NCI-H345 (cell line): ENCODE data around the gene UGGT2.
"Not testable (repeated sequence)": the region's sequence is repeated elsewhere in the genome, so short reads cannot be mapped to it uniquely, and the experiment has no call there.

Experiments
- DNase-seq: peaks from one replicate; lab custom pipeline; 2025; lab: John Stamatoyannopoulos, UW

The UGGT2 gene

GRCh38 chr13:95982144-95982543 lies 71.1 kb downstream of the UGGT2 start:
- no peak for DNase-seq

- not testable (repeated sequence) for DNase-seq
Measured at GRCh38 chr13:95972651-95973050, 80.5 kb downstream of the UGGT2 start.

- no peak for DNase-seq
Measured at GRCh38 chr13:95970878-95971277, 82.3 kb downstream of the UGGT2 start.

GRCh38 chr13:95968906-95969305 lies 84.3 kb downstream of the UGGT2 start:
- no peak for DNase-seq

- DNase-seq = no peak
Measured at GRCh38 chr13:95957331-95957730, 95.9 kb downstream of the UGGT2 start.

GRCh38 chr13:95956589-95957148 lies 96.5 kb downstream of the UGGT2 start:
- no peak for DNase-seq

- no peak for DNase-seq
Measured at GRCh38 chr13:95955719-95956118, 97.5 kb downstream of the UGGT2 start.

GRCh38 chr13:95955255-95955654 lies 97.9 kb downstream of the UGGT2 start:
- no peak for DNase-seq

GRCh38 chr13:95954266-95954665 lies 98.9 kb downstream of the UGGT2 start:
- DNase-seq = no peak

- no peak for DNase-seq
Measured at GRCh38 chr13:95950103-95950502, 103.1 kb downstream of the UGGT2 start.

GRCh38 chr13:95948656-95949055 lies 104.5 kb downstream of the UGGT2 start:
- DNase-seq = no peak

- DNase-seq = no peak
Measured at GRCh38 chr13:95937714-95938320, 115.4 kb downstream of the UGGT2 start.

GRCh38 chr13:95931300-95932025 lies 121.7 kb downstream of the UGGT2 start:
- DNase-seq = no peak

- DNase-seq = no peak
Measured at GRCh38 chr13:95929430-95929829, 123.8 kb downstream of the UGGT2 start.

GRCh38 chr13:95928367-95928906 lies 124.8 kb downstream of the UGGT2 start:
- DNase-seq = not testable (repeated sequence)

GRCh38 chr13:95926231-95926630 lies 127.0 kb downstream of the UGGT2 start:
- no peak for DNase-seq

- no peak for DNase-seq
Measured at GRCh38 chr13:95924389-95924994, 128.7 kb downstream of the UGGT2 start.

- DNase-seq = no peak
Measured at GRCh38 chr13:95921485-95921884, 131.7 kb downstream of the UGGT2 start.

- DNase-seq = no peak
Measured at GRCh38 chr13:95920485-95920884, 132.7 kb downstream of the UGGT2 start.

- no peak for DNase-seq
Measured at GRCh38 chr13:95918860-95919259, 134.3 kb downstream of the UGGT2 start.

GRCh38 chr13:95914991-95915501 lies 138.2 kb downstream of the UGGT2 start:
- no peak for DNase-seq

GRCh38 chr13:95906999-95907398 lies 146.2 kb downstream of the UGGT2 start:
- no peak for DNase-seq

GRCh38 chr13:95903569-95903968 lies 149.6 kb downstream of the UGGT2 start:
- no peak for DNase-seq
